Activated T-helper 9 cell treated with anti-CD3 and anti-CD28 coated beads, Interleukin-2, amount 50 U/mL, for 16 hours (primary cell): ENCODE results near the gene MAZ.

Experiments used
- DNase-seq: peaks from one replicate; pipeline ENCODE4 v3.0.0-alpha.2; 2020; ENCODE audit warnings: low read depth

The MAZ gene

DNA sequence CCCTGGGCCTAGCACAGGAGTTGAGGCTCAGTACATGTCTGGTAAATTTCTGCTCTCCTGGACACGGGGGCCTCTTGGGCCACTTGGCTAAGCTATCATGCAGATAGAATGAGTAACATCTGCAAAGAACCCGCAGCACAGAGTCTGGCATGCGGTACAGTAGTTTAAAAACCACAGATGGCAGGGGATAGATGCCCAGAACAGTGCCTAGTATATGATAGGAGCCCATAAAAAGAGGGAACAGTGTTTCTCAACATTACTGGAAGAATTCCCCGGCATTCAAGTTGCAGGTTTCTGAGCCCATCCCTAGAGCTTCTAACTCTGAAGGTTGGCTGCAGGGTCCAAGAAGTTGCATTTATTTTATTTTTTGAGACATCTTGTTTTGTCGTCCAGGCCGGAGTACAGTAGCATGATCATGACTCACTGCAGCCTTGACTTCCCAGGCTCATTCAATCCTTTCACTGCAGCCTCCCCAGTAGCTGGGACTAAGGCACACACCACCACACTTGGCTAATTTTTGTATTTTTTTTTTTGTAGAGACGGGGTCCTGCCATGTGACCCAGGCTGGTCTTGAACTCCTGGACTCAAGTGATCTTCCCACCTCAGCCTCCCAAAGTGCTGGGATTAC lies 50.9 kb downstream of the MAZ start:
- DNase-seq = no peak

DNA sequence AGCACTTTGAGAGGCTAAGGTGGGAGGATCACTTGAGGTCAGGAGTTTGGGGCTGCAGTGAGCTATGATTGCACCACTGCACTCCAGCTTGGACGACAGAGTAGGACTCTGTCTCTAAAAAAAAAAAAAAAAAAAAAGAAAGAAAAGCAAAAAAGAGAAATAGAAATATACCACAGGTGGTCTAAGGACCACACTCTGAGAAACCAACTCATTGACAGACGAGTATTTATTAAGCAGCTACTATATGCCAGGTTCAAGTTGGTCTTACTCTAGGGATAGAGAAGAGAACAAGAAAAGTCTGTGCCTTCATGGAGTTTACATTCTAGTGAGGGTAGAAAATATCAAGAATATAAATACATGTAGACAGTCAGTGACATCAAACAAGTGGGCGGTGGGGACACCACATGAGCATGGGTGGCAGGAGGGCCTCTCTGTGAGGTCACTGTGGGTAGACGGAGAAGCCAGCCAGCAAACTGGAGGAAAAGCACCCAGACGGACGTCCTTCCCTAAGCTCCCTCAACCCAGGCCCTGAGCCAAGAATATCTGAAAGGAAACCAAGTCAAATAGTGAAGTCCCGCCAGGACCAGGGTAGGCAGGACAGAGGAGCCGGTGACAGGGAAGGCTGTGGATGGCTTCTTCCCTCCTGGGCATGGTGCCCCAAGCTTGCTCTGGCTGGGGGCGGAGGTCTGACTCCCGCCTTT lies 52.0 kb downstream of the MAZ start:
- no peak for DNase-seq

DNA sequence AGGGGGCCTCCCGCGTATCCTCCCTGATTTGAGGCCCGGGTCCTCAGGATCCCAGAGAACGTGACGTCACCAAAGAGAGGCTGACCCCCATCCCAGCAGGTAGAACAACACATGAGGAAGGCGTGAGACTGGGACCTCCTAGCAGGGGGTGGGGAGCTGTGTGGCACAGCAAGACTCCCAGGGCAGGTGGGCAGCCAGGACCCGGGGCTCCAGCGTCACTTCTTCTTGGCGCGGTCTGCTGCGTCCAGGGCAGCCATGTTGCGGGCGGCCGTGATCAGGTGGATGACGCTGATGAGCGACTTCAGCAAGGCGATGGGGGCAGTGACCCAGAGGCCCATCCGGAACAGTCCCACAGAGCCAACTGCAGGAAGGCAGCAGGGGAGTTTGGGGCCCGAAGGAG lies 52.6 kb downstream of the MAZ start:
- no peak for DNase-seq

DNA sequence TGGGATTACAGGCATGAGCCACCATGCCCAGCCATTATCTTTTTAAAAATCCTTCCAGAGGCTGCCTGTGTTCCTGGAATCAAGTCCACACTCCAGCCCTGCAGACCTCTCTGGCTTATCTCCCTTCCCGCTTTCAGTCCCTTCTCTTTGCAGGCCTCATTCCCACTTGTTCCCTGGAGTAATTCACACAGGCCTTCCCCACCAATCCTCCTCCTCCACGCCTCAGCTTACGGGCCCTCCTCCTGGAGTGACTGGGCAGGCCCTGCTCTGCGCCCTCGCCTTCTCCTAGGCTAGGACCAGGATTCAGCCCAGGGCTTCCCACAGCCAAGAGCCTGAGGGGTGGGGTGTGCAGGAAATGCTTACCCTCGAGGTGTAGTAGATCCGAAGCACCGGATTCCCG lies 53.9 kb downstream of the MAZ start:
- DNase-seq = no peak
